Uterus (tissue), 2 donors: ENCODE data around the gene PLCB3.

Experiments used
- POLR2A ChIP-seq, 2 donors: fragments of 450-650 bp; IDR thresholded peaks; one replicate each; pipeline ENCODE4 v1.6.1; 2016; ENCODE audit warnings: antibody characterized with exemption in 2 of 2, mild to moderate bottlenecking in 1 of 2, moderate library complexity in 1 of 2
- TF ChIP-seq, protein P1 (sequence below), 4 experiments: fragments of 200-600 bp in 2 of 4; fragments of 450-650 bp in 2 of 4; sonication (generic) in 2 of 4; IDR thresholded peaks; one replicate each; pipeline ENCODE4 v1.5.1; 2016 to 2019; ENCODE audit warnings: antibody characterized with exemption in 4 of 4, mild to moderate bottlenecking in 2 of 4, moderate library complexity in 1 of 4

DNA sequence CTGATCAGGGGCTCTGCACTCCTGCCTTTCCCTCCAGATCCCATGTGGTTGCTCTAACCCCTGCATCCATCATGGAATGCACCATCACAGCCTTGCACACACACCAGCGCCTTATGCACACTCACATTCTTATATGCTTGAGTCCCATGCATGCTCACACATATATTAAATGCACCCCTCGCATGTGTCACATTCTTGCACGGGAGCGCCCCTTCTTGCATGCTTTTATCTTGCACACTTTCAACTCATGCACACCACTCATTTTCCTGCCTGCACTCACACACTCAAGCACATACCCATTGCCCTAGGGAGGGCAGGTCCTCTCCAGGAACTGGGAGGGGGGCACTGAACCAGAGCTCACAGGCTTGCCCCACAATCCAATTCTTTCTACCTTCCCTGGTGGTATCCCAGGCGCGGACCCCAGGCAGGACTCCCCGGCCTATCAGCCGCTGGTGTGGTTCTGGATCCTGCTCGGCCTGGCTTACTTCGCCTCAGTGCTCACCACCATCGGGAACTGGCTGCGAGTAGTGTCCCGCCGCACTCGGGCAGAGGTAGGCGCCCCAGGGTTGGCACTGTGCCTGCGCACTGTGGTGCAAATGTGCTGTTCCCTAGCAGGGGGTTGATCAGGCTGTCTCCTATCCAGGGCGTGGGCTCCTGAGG lies 46.5 kb downstream of the PLCB3 start:
- TF ChIP-seq, protein P1, sequence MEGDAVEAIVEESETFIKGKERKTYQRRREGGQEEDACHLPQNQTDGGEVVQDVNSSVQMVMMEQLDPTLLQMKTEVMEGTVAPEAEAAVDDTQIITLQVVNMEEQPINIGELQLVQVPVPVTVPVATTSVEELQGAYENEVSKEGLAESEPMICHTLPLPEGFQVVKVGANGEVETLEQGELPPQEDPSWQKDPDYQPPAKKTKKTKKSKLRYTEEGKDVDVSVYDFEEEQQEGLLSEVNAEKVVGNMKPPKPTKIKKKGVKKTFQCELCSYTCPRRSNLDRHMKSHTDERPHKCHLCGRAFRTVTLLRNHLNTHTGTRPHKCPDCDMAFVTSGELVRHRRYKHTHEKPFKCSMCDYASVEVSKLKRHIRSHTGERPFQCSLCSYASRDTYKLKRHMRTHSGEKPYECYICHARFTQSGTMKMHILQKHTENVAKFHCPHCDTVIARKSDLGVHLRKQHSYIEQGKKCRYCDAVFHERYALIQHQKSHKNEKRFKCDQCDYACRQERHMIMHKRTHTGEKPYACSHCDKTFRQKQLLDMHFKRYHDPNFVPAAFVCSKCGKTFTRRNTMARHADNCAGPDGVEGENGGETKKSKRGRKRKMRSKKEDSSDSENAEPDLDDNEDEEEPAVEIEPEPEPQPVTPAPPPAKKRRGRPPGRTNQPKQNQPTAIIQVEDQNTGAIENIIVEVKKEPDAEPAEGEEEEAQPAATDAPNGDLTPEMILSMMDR (IDR thresholded peaks at IDR 0.05): no peak
- TF ChIP-seq POLR2A (IDR thresholded peaks at IDR 0.05): no peak
